ENCODE measurements around the gene TAL2.

GRCh38 chr9:105637787-105638395 is 24.4 kb upstream of the TAL2 start:
- TF ChIP-seq ZNF521 (tag by site-specific recombination; IDR thresholded peaks at IDR 0.05) (no peak), HOXA7 (CRISPR knock-in tag; IDR thresholded peaks at IDR 0.05; ENCODE audit: borderline replicate concordance) (no peak), ATF2 (tag by site-specific recombination; IDR thresholded peaks at IDR 0.05; ENCODE audit: low read depth) (no peak), CTCF (tag by site-specific recombination; IDR thresholded peaks at IDR 0.05) (no peak), ZFP3 (tag by site-specific recombination; IDR thresholded peaks at IDR 0.05; ENCODE audit: low read depth) (no peak), YY1 (tag by site-specific recombination; IDR thresholded peaks at IDR 0.05) (no peak), PBX3 (CRISPR knock-in tag; IDR thresholded peaks at IDR 0.05) (no peak), ZNF133 (tag by site-specific recombination; IDR thresholded peaks at IDR 0.05) (no peak), REPIN1 (tag by site-specific recombination; IDR thresholded peaks at IDR 0.05; ENCODE audit: low read depth) (no peak), ZNF473 (tag by site-specific recombination; IDR thresholded peaks at IDR 0.05) (no peak), ZNF585B (tag by site-specific recombination; IDR thresholded peaks at IDR 0.05) (no peak), SP3 (tag by site-specific recombination; IDR thresholded peaks at IDR 0.05) (no peak)
